Activated naive CD4-positive, alpha-beta T cell treated with anti-CD3 and anti-CD28 coated beads, Interleukin-2, amount 50 U/mL, for 24 hours (primary cell): ENCODE data around the gene MYMX.

Experiments used
- H3K27ac Mint-ChIP-seq: one replicate; pipeline ENCODE4 v1.8.0; 2021; ENCODE audit warnings: mild to moderate bottlenecking, mixed read lengths
- H3K27me3 Mint-ChIP-seq: one replicate; pipeline ENCODE4 v1.8.0; 2021; ENCODE audit warnings: mixed read lengths
- H3K36me3 Mint-ChIP-seq: one replicate; pipeline ENCODE4 v1.8.0; 2021; ENCODE audit warnings: mixed read lengths
- H3K4me1 Mint-ChIP-seq: one replicate; pipeline ENCODE4 v1.8.0; 2021; ENCODE audit warnings: mixed read lengths
- H3K4me3 Mint-ChIP-seq: one replicate; pipeline ENCODE4 v1.8.0; 2021; ENCODE audit warnings: mild to moderate bottlenecking, mixed read lengths
- H3K9me3 Mint-ChIP-seq: one replicate; pipeline ENCODE4 v1.8.0; 2021; ENCODE audit warnings: mixed read lengths

The MYMX gene

GRCh38 chr6:44257753-44258324 is 41.1 kb downstream of the MYMX start:
- Mint-ChIP-seq H3K27ac (peak overlapping the region; percentile 85), H3K36me3 (peaks cover 18% of the 10 kb centered on the region), H3K9me3 (no peaks in the 10 kb centered on the region), H3K4me3 (peak overlapping the region; percentile 84), H3K4me1 (peaks cover 67% of the 10 kb centered on the region), H3K27me3 (no peaks in the 10 kb centered on the region)

- Mint-ChIP-seq H3K9me3 (no peaks in the 10 kb centered on the region), H3K27ac (peak overlapping the region; percentile 70), H3K27me3 (no peaks in the 10 kb centered on the region), H3K4me3 (peak overlapping the region; percentile 84), H3K4me1 (peaks cover 67% of the 10 kb centered on the region), H3K36me3 (peaks cover 18% of the 10 kb centered on the region)
Measured at GRCh38 chr6:44258325-44258863, 41.7 kb downstream of the MYMX start.

- peaks cover 68% of the 10 kb centered on the region for H3K4me1 Mint-ChIP-seq
- peak overlapping the region; percentile 27 for H3K27ac Mint-ChIP-seq
- H3K27me3 Mint-ChIP-seq = no peaks in the 10 kb centered on the region
- peak overlapping the region; percentile 84 for H3K4me3 Mint-ChIP-seq
- H3K9me3 Mint-ChIP-seq = no peaks in the 10 kb centered on the region
- peaks cover 13% of the 10 kb centered on the region for H3K36me3 Mint-ChIP-seq
Measured at GRCh38 chr6:44258921-44259320, 42.2 kb downstream of the MYMX start.

- Mint-ChIP-seq H3K4me1 (peaks cover 67% of the 10 kb centered on the region), H3K27me3 (no peaks in the 10 kb centered on the region), H3K36me3 (peaks cover 10% of the 10 kb centered on the region), H3K27ac (no peak overlapping the region), H3K9me3 (no peaks in the 10 kb centered on the region), H3K4me3 (no peak overlapping the region)
Measured at GRCh38 chr6:44260011-44260410, 43.3 kb downstream of the MYMX start.

DNA sequence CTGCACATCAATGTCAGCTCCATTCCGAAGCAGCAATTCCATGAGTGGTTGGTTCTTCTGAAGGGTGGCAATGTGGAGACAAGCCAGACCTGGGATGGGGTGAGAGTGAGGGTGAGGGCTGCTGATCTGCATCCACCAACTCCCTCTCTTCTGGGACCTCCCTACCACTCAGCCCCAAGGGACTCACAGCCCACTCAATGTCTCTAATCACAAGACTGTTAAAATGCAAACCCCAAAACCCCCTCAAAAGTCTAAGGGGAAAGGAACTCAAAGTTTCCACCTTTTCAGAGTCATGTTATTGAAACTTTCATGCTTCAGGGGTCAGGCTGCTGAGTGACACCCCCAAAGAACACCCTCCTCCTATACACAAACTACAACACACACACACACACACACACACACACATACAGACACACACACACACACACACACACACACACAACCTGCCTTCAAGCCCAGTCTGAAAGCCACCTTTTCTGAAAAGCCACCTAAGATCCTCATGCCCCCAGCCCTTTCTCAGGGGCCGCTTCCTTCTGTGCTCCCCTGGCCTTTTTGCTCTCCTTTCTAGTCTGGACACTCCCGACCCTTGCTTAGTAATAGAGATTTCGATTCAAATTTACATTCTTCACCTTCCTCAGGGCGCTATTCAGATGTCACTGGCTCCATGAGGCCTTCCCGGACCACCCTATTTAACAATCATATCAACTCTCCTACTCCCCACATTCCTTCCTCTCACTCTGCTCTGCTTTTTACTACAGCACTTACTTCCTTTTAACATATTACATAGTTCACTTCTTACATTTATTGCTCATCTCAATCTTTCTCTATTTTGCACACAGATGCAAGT is 43.9 kb downstream of the MYMX start:
- Mint-ChIP-seq H3K27me3 (no peaks in the 10 kb centered on the region), H3K4me1 (peaks cover 60% of the 10 kb centered on the region), H3K9me3 (no peaks in the 10 kb centered on the region), H3K4me3 (peak overlapping the region; percentile 5), H3K27ac (peak overlapping the region; percentile 3), H3K36me3 (peaks cover 10% of the 10 kb centered on the region)

- Mint-ChIP-seq H3K9me3 (no peaks in the 10 kb centered on the region), H3K27ac (no peak overlapping the region), H3K4me1 (peaks cover 58% of the 10 kb centered on the region), H3K4me3 (no peak overlapping the region), H3K36me3 (peaks cover 10% of the 10 kb centered on the region), H3K27me3 (no peaks in the 10 kb centered on the region)
Measured at GRCh38 chr6:44261581-44261980, 44.9 kb downstream of the MYMX start.

DNA sequence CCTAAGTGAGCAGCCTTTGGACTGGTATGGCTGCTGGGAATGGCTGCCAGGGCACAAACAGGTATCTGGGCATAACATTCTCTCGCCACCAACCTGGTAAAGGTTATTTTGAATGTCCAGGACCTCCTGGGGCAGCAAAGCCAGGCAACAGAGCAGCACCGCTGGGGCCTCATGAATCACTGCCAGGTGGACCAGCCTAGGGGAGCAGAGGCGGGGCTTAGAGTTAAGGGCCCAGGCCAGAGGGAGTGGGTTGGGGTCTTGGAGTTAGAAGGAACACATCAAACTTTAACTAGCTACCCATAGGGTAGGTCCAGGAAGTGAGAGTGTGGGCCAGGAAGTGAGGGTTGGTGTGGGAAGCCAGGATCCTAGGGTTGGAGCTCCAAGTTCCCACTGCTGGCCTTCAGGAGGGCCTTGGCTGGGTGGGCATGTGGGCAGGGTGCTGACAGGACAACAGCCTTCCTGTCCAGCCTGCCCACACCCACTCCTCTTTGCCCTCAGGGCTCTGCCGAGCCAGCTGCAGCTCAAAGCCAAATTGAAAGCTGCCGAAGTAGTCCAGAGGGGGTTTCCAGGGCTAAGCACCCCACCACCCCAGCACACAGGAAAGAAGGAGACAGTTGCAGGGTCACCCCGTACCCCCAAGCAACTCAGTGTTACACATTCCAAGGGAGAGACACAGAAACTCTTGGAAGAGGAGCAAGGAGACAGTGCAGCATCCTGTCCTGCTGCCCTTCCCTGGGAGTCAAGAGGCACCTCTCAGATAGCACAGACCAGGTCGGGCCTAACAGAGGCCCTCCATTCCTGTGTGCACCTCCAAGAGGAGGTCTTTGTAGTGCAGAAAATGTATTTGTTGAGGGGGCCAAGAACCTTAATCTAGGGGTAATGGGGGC is 46.0 kb downstream of the MYMX start:
- peaks cover 10% of the 10 kb centered on the region for H3K36me3 Mint-ChIP-seq
- no peaks in the 10 kb centered on the region for H3K9me3 Mint-ChIP-seq
- H3K4me1 Mint-ChIP-seq = peaks cover 63% of the 10 kb centered on the region
- peak overlapping the region; percentile 90 for H3K27ac Mint-ChIP-seq
- no peaks in the 10 kb centered on the region for H3K27me3 Mint-ChIP-seq
- H3K4me3 Mint-ChIP-seq = peak overlapping the region; percentile 98

- Mint-ChIP-seq H3K9me3 (no peaks in the 10 kb centered on the region), H3K27me3 (no peaks in the 10 kb centered on the region), H3K4me3 (peak overlapping the region; percentile 98), H3K27ac (peak overlapping the region; percentile 90), H3K36me3 (peaks cover 10% of the 10 kb centered on the region), H3K4me1 (peaks cover 58% of the 10 kb centered on the region)
Measured at GRCh38 chr6:44263354-44264100, 46.8 kb downstream of the MYMX start.

DNA sequence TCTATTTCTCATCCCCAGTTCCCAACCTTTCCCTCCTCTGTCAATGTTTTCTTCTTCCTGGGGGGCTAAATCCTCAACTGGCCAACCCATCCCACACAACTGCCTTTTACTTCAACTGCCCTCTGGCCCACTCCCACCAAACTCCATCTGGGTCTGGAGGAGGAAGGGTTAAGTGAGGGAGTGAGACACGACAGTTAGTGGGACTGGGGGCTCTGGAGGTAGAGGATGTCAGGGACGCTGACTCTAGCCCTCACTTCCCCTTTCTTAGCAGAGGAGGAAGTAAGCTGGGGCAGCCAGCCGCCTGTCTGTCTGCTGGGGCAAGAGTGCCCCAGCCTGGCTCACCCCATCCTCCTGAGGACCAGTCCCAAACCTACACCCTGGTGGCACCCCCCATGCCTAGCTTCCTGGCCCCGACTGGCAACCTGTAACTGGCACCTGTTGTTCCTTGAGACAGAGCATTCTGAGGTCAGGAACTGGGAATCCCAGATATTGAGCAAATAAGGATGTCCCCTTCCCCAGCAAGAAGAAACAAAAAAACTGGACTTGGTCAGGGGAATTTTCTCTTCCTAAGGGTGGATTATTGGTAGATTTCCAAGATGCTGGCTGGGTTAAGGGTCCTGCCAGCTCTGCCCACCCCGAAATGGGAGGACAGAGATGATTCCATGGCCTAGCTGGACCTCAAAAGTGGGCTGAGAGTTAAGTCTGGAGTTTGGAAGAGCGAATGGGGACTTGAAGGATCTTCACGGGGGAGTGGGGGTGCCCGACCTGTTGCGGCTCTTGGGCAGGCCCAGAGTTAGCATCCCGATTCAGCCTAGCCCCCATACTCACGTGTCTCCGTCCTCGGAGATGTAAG is 47.7 kb downstream of the MYMX start:
- Mint-ChIP-seq H3K27me3 (peaks cover 3% of the 10 kb centered on the region), H3K4me1 (peaks cover 59% of the 10 kb centered on the region), H3K9me3 (no peaks in the 10 kb centered on the region), H3K27ac (peak overlapping the region; percentile 90), H3K36me3 (peaks cover 8% of the 10 kb centered on the region), H3K4me3 (peak overlapping the region; percentile 98)

DNA sequence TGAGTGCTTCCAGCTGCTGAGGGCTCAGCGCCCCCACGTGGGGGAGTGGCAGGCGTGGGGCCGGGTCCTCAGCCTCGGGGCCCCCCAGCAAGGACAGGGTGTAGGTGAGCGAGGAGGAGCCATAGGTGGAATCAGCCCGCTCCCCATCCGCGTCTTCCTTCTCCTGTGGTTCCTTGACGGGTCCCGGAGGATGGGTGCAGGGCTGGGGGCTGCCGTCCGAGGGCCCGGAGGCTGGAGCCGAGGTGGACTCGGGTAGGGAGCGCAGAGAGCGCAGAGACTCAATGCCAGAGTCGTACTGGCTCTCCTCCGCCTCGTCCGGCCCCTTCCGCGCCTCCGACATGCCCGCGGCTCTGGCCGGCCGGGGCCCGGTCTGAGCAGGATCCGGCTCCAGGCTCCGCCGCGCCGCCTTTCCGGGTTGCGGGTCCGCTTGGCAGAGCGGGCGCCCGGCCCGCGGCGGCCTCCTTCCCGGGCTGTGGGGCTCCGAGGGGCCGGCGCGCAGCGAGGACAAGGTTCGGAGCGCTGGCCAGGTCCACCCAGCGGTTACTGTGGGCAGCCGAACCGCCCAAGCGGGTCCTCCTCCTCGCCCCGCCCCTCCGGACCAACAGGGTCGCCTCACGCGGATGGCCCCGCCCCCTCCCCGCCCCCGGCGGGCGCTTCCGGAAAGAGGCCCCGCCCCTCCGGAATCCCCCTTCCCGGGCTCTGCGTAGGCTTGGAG is 48.4 kb downstream of the MYMX start, which contains the start of gene NFKBIE:
NFKBIE (minus strand) TSS at position 545 of the 715 bp plus-strand sequence; CDS start at position 340, 205 bp downstream.
- peaks cover 60% of the 10 kb centered on the region for H3K4me1 Mint-ChIP-seq
- H3K27me3 Mint-ChIP-seq = peaks cover 10% of the 10 kb centered on the region
- H3K9me3 Mint-ChIP-seq = no peaks in the 10 kb centered on the region
- peaks cover 8% of the 10 kb centered on the region for H3K36me3 Mint-ChIP-seq
- peak within 1 kb of the TSS; percentile 89 for H3K27ac Mint-ChIP-seq
- H3K4me3 Mint-ChIP-seq = peak within 1 kb of the TSS; percentile 98

- Mint-ChIP-seq H3K27ac (peak overlapping the region; percentile 81), H3K4me1 (peaks cover 58% of the 10 kb centered on the region), H3K36me3 (peaks cover 8% of the 10 kb centered on the region), H3K4me3 (peak overlapping the region; percentile 98), H3K27me3 (peaks cover 10% of the 10 kb centered on the region), H3K9me3 (no peaks in the 10 kb centered on the region)
Measured at GRCh38 chr6:44265722-44266233, 49.1 kb downstream of the MYMX start.

- peak overlapping the region; percentile 58 for H3K4me3 Mint-ChIP-seq
- peak overlapping the region; percentile 88 for H3K27ac Mint-ChIP-seq
- no peaks in the 10 kb centered on the region for H3K9me3 Mint-ChIP-seq
- H3K4me1 Mint-ChIP-seq = peaks cover 57% of the 10 kb centered on the region
- peaks cover 6% of the 10 kb centered on the region for H3K36me3 Mint-ChIP-seq
- peaks cover 12% of the 10 kb centered on the region for H3K27me3 Mint-ChIP-seq
Measured at GRCh38 chr6:44266347-44266746, 49.6 kb downstream of the MYMX start.

GRCh38 chr6:44267252-44267651 is 50.5 kb downstream of the MYMX start:
- peaks cover 54% of the 10 kb centered on the region for H3K4me1 Mint-ChIP-seq
- H3K36me3 Mint-ChIP-seq = peaks cover 7% of the 10 kb centered on the region
- H3K27ac Mint-ChIP-seq = no peak overlapping the region
- no peaks in the 10 kb centered on the region for H3K9me3 Mint-ChIP-seq
- no peak overlapping the region for H3K4me3 Mint-ChIP-seq
- peaks cover 18% of the 10 kb centered on the region for H3K27me3 Mint-ChIP-seq
